Endothelial cell of umbilical vein (primary cell): ENCODE measurements around the gene LRRTM4. TPM values are rescaled to one million over a fixed set of nuclear protein-coding genes. Genes with fewer than 3 reads are reported as not detected.

Experiments used
- BruUV-seq: library from RNA; stranded (reverse); fragments of 400-500 nt; replicated peaks from 2 replicates; lab custom pipeline; 2021; lab: Mats Ljungman, UMichigan
- CTCF ChIA-PET: fragments of 300-600, 350-600 bp; sonication (Branson Sonifier 250); formaldehyde crosslinking; loops from one replicate; lab custom pipeline; 2021; ENCODE audit warnings: antibody characterized with exemption, inconsistent platforms; lab: Charles Lee
- POLR2A ChIA-PET: fragments of 300-600, 350-600 bp; sonication (Branson Sonifier 250); formaldehyde crosslinking; loops from one replicate; lab custom pipeline; 2021; ENCODE audit warnings: antibody characterized with exemption, inconsistent platforms; lab: Charles Lee
- DNase-seq: peaks from one replicate; pipeline ENCODE4 v3.0.0-alpha.2; 2011; ENCODE audit warnings: low read depth, low spot score
- FAIRE-seq: peaks from 2 replicates; lab custom pipeline; 2011; peaks lifted over from hg19 to GRCh38; lab: Jason Lieb, UNC
- H2AFZ ChIP-seq: 2 replicates; pipeline ENCODE4 v1.6.0; 2012; ENCODE audit warnings: low read depth, low read length, control low read depth, inconsistent platforms
- H3K27ac ChIP-seq: 2 replicates; pipeline ENCODE4 v1.5.1; 2011; ENCODE audit warnings: low read depth, mild to moderate bottlenecking, control low read depth, low read length, moderate library complexity; ENCODE audit not compliant: insufficient read depth
- H3K27me3 ChIP-seq, 2 experiments: 2 replicates each; pipeline versions ENCODE4 v1.6.0 to v1.6.1; 2011; ENCODE audit warnings: low read length in 2 of 2, mixed read lengths in 1 of 2; ENCODE audit not compliant: control insufficient read depth in 2 of 2, insufficient read depth in 2 of 2
- H3K36me3 ChIP-seq, 2 experiments: 2 replicates in 1 of 2; 3 replicates in 1 of 2; pipeline ENCODE4 v1.5.1; 2011; ENCODE audit warnings: low read length in 2 of 2, mild to moderate bottlenecking in 1 of 2, moderate library complexity in 1 of 2; ENCODE audit not compliant: control insufficient read depth in 2 of 2, insufficient read depth in 2 of 2; ENCODE audit errors: extremely low read depth in 1 of 2
- H3K4me1 ChIP-seq: 3 replicates; pipeline ENCODE4 v1.5.1; 2011; ENCODE audit warnings: mild to moderate bottlenecking, low read length; ENCODE audit not compliant: control insufficient read depth, insufficient read depth; ENCODE audit errors: extremely low read depth
- H3K4me2 ChIP-seq: 2 replicates; pipeline ENCODE4 v1.6.1; 2011; ENCODE audit warnings: low read length, control low read depth, mixed read lengths; ENCODE audit not compliant: insufficient read depth
- H3K4me3 ChIP-seq, 3 experiments: fragments of 200-600 bp in 1 of 3; sonication (generic), shearing (Covaris generic) in 1 of 3; replicated peaks in 1 of 3; 2 replicates each; pipeline ENCODE4 v1.5.1; 2011 to 2016; ENCODE audit warnings: control low read depth in 3 of 3, low read length in 3 of 3, mild to moderate bottlenecking in 2 of 3, inconsistent platforms in 1 of 3, low read depth in 1 of 3, moderate library complexity in 1 of 3; ENCODE audit not compliant: insufficient read depth in 1 of 3
- H3K79me2 ChIP-seq: 2 replicates; pipeline ENCODE4 v1.6.0; 2012; ENCODE audit warnings: low read length, inconsistent platforms; ENCODE audit not compliant: control insufficient read depth, insufficient read depth
- H3K9ac ChIP-seq: replicated peaks from 2 replicates; pipeline ENCODE3; 2011; ENCODE audit warnings: low read length, control low read depth; ENCODE audit not compliant: insufficient read depth; ENCODE audit errors: extremely low read depth
- H3K9me1 ChIP-seq: replicated peaks from 3 replicates; pipeline ENCODE4 v1.6.0; 2011; ENCODE audit warnings: mild to moderate bottlenecking, low read length; ENCODE audit not compliant: control insufficient read depth, insufficient read depth; ENCODE audit errors: extremely low read depth
- H3K9me3 ChIP-seq: replicated peaks from 2 replicates; pipeline ENCODE4 v1.5.1; 2012; ENCODE audit warnings: low read length, inconsistent platforms; ENCODE audit not compliant: control insufficient read depth, insufficient read depth
- H4K20me1 ChIP-seq: replicated peaks from 2 replicates; pipeline ENCODE3; 2011; ENCODE audit warnings: mild to moderate bottlenecking, low read length; ENCODE audit not compliant: control insufficient read depth, insufficient read depth; ENCODE audit errors: extremely low read depth
- CTCF ChIP-seq, 2 donors: IDR thresholded peaks; 1 replicate in 1 of 2; 2 replicates in 1 of 2; pipeline ENCODE4 v1.5.1; 2011; ENCODE audit warnings: low read length in 2 of 2, mild to moderate bottlenecking in 2 of 2, moderate library complexity in 2 of 2, control low read depth in 1 of 2, inconsistent platforms in 1 of 2, low read depth in 1 of 2; ENCODE audit not compliant: insufficient read depth in 1 of 2; ENCODE audit errors: extremely low read depth in 1 of 2
- FOS ChIP-seq: IDR thresholded peaks from 2 replicates; pipeline ENCODE4 v1.6.1; 2011; ENCODE audit warnings: mild to moderate bottlenecking, low read length, moderate library complexity, borderline replicate concordance; ENCODE audit not compliant: insufficient read depth
- GATA2 ChIP-seq: IDR thresholded peaks from 2 replicates; pipeline ENCODE4 v1.7.0; 2011; ENCODE audit warnings: low read depth, mild to moderate bottlenecking, moderate library complexity, mixed read lengths, low read length; ENCODE audit not compliant: insufficient read length, insufficient read depth
- JUN ChIP-seq: IDR thresholded peaks from 2 replicates; pipeline ENCODE4 v1.6.1; 2011; ENCODE audit warnings: borderline replicate concordance, low read depth; ENCODE audit not compliant: insufficient read length, insufficient read depth
- MAX ChIP-seq: IDR thresholded peaks from 2 replicates; pipeline ENCODE4 v1.6.1; 2011; ENCODE audit not compliant: insufficient read depth, insufficient read length
- POLR2A ChIP-seq: IDR thresholded peaks from 2 replicates; pipeline ENCODE4 v1.6.1; 2012; ENCODE audit warnings: low read depth, mild to moderate bottlenecking, control low read depth, low read length
- POLR2AphosphoS5 ChIP-seq: IDR thresholded peaks from 2 replicates; pipeline ENCODE4 v1.6.1; 2012; ENCODE audit warnings: low read depth, mild to moderate bottlenecking, control low read depth, low read length, moderate library complexity; ENCODE audit not compliant: insufficient read depth
- dilution Hi-C: fragments of 300-500 bp; cut with MboI; formaldehyde crosslinking; loops from one replicate; pipeline ENCODE4 v1.15.0; 2019; ENCODE audit warnings: low sequenced_read_pairs; ENCODE audit not compliant: extremely low pct_ligation_motif_present
- intact Hi-C: fragments of 100-400 bp; cut with micrococcal nuclease; formaldehyde crosslinking; loops from one replicate; pipeline ENCODE4 v1.10.0; 2022
- polyA plus RNA-seq, 4 experiments: library from polyadenylated mRNA; depleted of rRNA in 3 of 4; stranded (reverse) in 3 of 4; unstranded in 1 of 4; fragments of >200 nt; gene quantifications; 2 replicates each; pipeline versions ENCODE4 v1.2.1 to v1.2.3, GENCODE V29; 2011 to 2012; ENCODE audit warnings: missing spikeins in 1 of 4
- total RNA-seq: library from RNA; stranded (reverse); gene quantifications from 2 replicates; pipeline ENCODE4 v1.2.3, GENCODE V29; 2021

The LRRTM4 gene
- total and polyA plus RNA-seq, 2 donors (not counting 3 experiments of a cell fraction or from before 2014, with no cell fraction given): not detected

- ChIA-PET CTCF (no interaction called here), POLR2A (no interaction called here)
- dilution Hi-C loops: no loop called here
- no peaks in the 10 kb centered on the region for H3K9me3 ChIP-seq
- DNase-seq (no peak), FAIRE-seq (no peak)
- H3K4me2 ChIP-seq: no peak overlapping the region
- H3K9ac ChIP-seq: no peak overlapping the region
- H3K79me2 ChIP-seq: no peaks in the 10 kb centered on the region
- no peak overlapping the region for H3K27ac ChIP-seq
- H2AFZ ChIP-seq: no peak overlapping the region
- H3K9me1 ChIP-seq: no peaks in the 10 kb centered on the region
- H4K20me1 ChIP-seq: no peaks in the 10 kb centered on the region
- no peak overlapping the region for H3K4me3 ChIP-seq
- no peaks in the 10 kb centered on the region for H3K27me3 ChIP-seq
- no TSS peak for BruUV-seq
- intact Hi-C loops: no loop called here
- no peaks in the 10 kb centered on the region for H3K36me3 ChIP-seq
- TF ChIP-seq JUN (no peak), GATA2 (no peak), POLR2AphosphoS5 (no peak), MAX (no peak)
- H3K4me1 ChIP-seq: no peaks in the 10 kb centered on the region
These were observed 211.8 kb downstream of the LRRTM4 start for GRCh38 chr2:77310416-77310815.

GRCh38 chr2:77309725-77310124, 212.5 kb downstream of the LRRTM4 start:
- ChIA-PET CTCF (no interaction called here), POLR2A (no interaction called here)
- no peak for DNase-seq
- no peak overlapping the region for H3K27ac ChIP-seq
- H3K4me1 ChIP-seq: no peaks in the 10 kb centered on the region
- H3K36me3 ChIP-seq: no peaks in the 10 kb centered on the region
- H3K27me3 ChIP-seq: no peaks in the 10 kb centered on the region
- dilution Hi-C loops (no loop called here), intact Hi-C loops (no loop called here)
- H3K79me2 ChIP-seq: no peaks in the 10 kb centered on the region
- TF ChIP-seq MAX (no peak), POLR2AphosphoS5 (no peak), FOS (no peak), POLR2A (no peak), JUN (no peak), CTCF (IDR thresholded peaks at IDR 0.05; ENCODE audit: extremely low read depth in 1 of 2, insufficient read depth in 1 of 2, low read depth in 1 of 2, low read length in 2 of 2) (no peak)
- no peak overlapping the region for H2AFZ ChIP-seq
- no peaks in the 10 kb centered on the region for H4K20me1 ChIP-seq
- H3K9me3 ChIP-seq: no peaks in the 10 kb centered on the region
- no peaks in the 10 kb centered on the region for H3K9me1 ChIP-seq
- no TSS peak for BruUV-seq
- no peak overlapping the region for H3K4me2 ChIP-seq
- no peak for FAIRE-seq
- H3K9ac ChIP-seq: no peak overlapping the region
- no peak overlapping the region for H3K4me3 ChIP-seq
